ENCODE results near the gene DLAT.

The DLAT gene

GRCh38 chr11:112100462-112100861 is 75.3 kb downstream of the DLAT start:
- no peak for FAIRE-seq
- no peak for DNase-seq (ENCODE audit: insufficient read length, low spot score)
- TF ChIP-seq POLR2A (IDR thresholded peaks at IDR 0.05; ENCODE audit: low read depth, low read length), result no peak

- FAIRE-seq (no peak), DNase-seq (ENCODE audit: insufficient read length, low spot score) (no peak)
- TF ChIP-seq POLR2A (IDR thresholded peaks at IDR 0.05; ENCODE audit: low read depth, low read length), result no peak
These were observed 78.2 kb downstream of the DLAT start for GRCh38 chr11:112103446-112103845.

- TF ChIP-seq POLR2A (IDR thresholded peaks at IDR 0.05; ENCODE audit: low read depth, low read length), result no peak
- no peak for FAIRE-seq
- DNase-seq (ENCODE audit: insufficient read length, low spot score), result no peak
These were observed 80.9 kb downstream of the DLAT start for GRCh38 chr11:112106070-112106469.
